ENCODE results near the gene OR2G2. TPM values are rescaled to one million over a fixed set of nuclear protein-coding genes. Genes with fewer than 3 reads are reported as not detected.

The OR2G2 gene
- total RNA-seq, 1 experiment from 2014 or later = not detected

GRCh38 chr1:247638011-247638410, 49.9 kb downstream of the OR2G2 start:
- H3K27me3 Mint-ChIP-seq (ENCODE audit: low read depth) = peaks cover 41% of the 10 kb centered on the region
- no peak overlapping the region for H3K27ac Mint-ChIP-seq
- Histone ChIP-seq H2AFZ (ENCODE audit: low read length) (no peak overlapping the region), H3T11ph (ENCODE audit: low read length) (no peak overlapping the region), H4K8ac (replicated peaks; ENCODE audit: insufficient read length, low read depth, low read length) (no peak overlapping the region), H3K4ac (ENCODE audit: low read depth, low read length) (no peak overlapping the region), H3K79me2 (ENCODE audit: insufficient read depth, low read length) (no peaks in the 10 kb centered on the region), H3K4me2 (ENCODE audit: insufficient read depth, insufficient read length, low read length) (no peak overlapping the region), H3K4me1 (ENCODE audit: insufficient read depth, low read length) (peaks cover 5% of the 10 kb centered on the region; the same call in 1 of the 2 replicates), H3K23ac (ENCODE audit: insufficient read length, low read depth, low read length) (no peak overlapping the region), H3K79me1 (ENCODE audit: insufficient read depth, low read depth, low read length, poor library complexity, severe bottlenecking) (no peaks in the 10 kb centered on the region), H4K20me1 (ENCODE audit: control insufficient read depth, insufficient read depth, insufficient read length) (no peaks in the 10 kb centered on the region), H4K5ac (ENCODE audit: insufficient read length, low read depth, low read length) (no peak overlapping the region), H3K56ac (ENCODE audit: insufficient read length, low read depth, low read length) (no peak overlapping the region), H2BK15ac (ENCODE audit: low read depth, low read length) (no peak overlapping the region), H2BK12ac (ENCODE audit: insufficient read length, low read depth, low read length) (no peak overlapping the region), H3K9me3 (ENCODE audit: control insufficient read depth, low read depth, low read length) (no peaks in the 10 kb centered on the region), H3K14ac (ENCODE audit: insufficient read depth, low read length) (no peak overlapping the region), H3K27me3 (ENCODE audit: insufficient read depth, low read length) (no peaks in the 10 kb centered on the region), H2BK20ac (ENCODE audit: low read depth, low read length, poor library complexity, severe bottlenecking) (no peak overlapping the region), H4K91ac (ENCODE audit: insufficient read length, low read depth, low read length) (no peak overlapping the region), H2AK5ac (ENCODE audit: insufficient read length, low read length) (no peak overlapping the region), H3K9ac (ENCODE audit: extremely low read depth, insufficient read length, low read length) (no peak overlapping the region), H2BK5ac (ENCODE audit: insufficient read length, low read length) (no peak overlapping the region), H3K18ac (ENCODE audit: insufficient read length, low read depth, low read length) (no peak overlapping the region), H3K23me2 (ENCODE audit: insufficient read length, low read depth, low read length, poor library complexity, severe bottlenecking) (no peaks in the 10 kb centered on the region), H3K27ac (ENCODE audit: insufficient read length, low read depth, low read length) (no peak overlapping the region), H2BK120ac (ENCODE audit: low read depth, low read length, poor library complexity, severe bottlenecking) (no peak overlapping the region)
- peaks cover 0 to 9% of the 10 kb centered on the region in 2 experiments; a peak in 4 of 5 replicates for H3K9me3 Mint-ChIP-seq
- no peak for TF ChIP-seq CTCF (conservative IDR thresholded peaks at IDR 0.05)
- no CpG with 5 or more reads among the region's 4 CpGs for WGBS (ENCODE audit: extremely low coverage, insufficient read length, low lambda C conversion rate)
- no peak for DNase-seq
- H3K36me3 Mint-ChIP-seq (ENCODE audit: insufficient read depth in 1 of 3, low read depth in 3 of 3) = peaks cover 0 to 4% (median 0%) of the 10 kb centered on the region in 3 experiments; a peak in 3 of 7 replicates
- no peak overlapping the region for H3K4me3 Mint-ChIP-seq
- peaks cover 13 to 23% of the 10 kb centered on the region in 2 experiments for H3K4me1 Mint-ChIP-seq
